HG02759 (cell line): ENCODE results near the gene PCSK7.

Source experiments
- ATAC-seq: cut with Tn5 transposase; IDR thresholded peaks from one replicate; pipeline ENCODE4 v1.9.1; 2021; ENCODE audit warnings: mild to moderate bottlenecking, moderate library complexity; ENCODE audit not compliant: unreplicated experiment

PCSK7 gene

DNA sequence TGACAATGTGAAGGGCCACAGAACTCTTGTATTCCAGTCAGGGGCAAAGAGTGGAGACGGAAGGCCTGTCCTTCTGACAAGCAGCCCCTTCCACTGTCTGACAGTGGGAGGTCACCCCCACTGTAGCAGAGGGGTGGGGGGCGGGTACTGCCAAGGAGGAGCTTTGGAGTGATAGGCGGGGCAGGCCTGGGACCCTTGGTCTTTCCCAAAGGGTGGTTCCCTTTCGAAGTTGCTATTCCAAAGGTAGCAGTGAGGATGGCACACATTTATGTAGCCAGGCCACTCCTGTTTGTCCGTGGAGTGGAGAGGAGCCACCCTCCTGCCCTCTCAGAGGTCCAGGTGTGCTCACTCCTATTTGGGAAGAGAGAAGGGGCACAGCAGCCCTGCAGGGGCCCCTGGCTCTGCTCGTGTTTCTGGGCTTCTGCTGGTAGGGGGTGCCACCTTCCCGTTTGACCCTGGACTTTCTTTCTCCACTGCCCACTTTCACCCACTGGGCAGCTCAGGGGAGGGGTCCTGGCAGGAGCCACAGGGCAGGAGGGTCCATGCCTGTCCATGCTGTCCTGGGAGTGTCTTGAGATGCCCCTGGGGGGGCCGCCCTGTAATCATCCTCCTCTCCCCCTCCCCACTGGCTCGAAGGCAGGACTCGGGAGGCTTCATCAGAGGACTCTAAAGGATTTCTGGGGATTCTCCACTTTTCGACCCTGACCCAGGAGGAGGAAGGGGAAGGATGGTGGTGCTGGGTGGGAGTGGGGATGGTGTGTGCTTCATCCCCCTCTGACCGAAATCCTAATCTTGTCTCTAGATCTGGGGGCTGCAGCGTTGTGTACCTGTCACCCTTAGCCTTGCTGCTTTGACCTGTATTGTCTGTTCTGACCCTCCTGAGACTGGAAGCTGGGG, 31.7 kb downstream of the PCSK7 start:
- ATAC-seq = no peak

- no peak for ATAC-seq
Measured at GRCh38 chr11:117199053-117199915, 32.6 kb downstream of the PCSK7 start, which contains the start of gene TAGLN. Gene TAGLN (plus strand): TSS chr11:117199370. CDS start chr11:117203014, 3,644 bp downstream.

- no peak for ATAC-seq
Measured at GRCh38 chr11:117198613-117199012, 33.3 kb downstream of the PCSK7 start.

- ATAC-seq = no peak
Measured at GRCh38 chr11:117197516-117198456, 34.1 kb downstream of the PCSK7 start.

GRCh38 chr11:117197006-117197405, 34.9 kb downstream of the PCSK7 start:
- ATAC-seq = no peak

DNA sequence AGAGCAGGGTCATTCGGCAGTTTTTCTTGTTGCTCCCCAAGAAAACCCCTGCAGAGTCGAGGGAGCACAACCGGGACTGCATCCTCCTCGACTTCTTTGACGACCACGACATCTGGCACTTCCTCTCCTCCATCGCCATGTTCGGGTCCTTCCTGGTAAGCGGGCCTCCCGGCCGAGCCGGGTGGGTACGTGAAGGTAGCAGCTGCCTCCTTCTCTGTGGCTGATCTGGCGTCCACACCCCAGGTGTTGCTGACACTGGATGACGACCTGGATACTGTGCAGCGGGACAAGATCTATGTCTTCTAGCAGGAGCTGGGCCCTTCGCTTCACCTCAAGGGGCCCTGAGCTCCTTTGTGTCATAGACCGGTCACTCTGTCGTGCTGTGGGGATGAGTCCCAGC, 36.1 kb downstream of the PCSK7 start:
- no peak for ATAC-seq

GRCh38 chr11:117195258-117195657, 36.6 kb downstream of the PCSK7 start:
- no peak for ATAC-seq

DNA sequence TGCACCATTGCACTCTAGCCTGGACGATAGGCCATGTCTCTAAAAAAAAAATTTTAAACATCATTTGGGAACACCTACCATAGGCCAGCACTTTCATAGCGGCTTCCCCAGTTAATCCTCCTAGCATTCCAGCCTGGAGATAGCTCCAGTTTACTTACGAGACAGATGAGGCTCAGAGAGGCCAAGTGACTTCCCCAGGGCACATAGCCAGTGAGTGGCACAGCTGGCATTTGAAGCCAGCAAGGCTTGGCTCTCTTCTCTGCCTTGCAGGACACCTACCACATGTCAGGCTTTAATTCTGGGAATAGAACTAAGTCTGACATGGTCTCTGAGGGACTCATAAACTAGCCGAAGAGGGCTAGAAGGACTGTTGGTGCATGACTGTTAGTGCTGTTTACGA, 37.6 kb downstream of the PCSK7 start:
- ATAC-seq = no peak

DNA sequence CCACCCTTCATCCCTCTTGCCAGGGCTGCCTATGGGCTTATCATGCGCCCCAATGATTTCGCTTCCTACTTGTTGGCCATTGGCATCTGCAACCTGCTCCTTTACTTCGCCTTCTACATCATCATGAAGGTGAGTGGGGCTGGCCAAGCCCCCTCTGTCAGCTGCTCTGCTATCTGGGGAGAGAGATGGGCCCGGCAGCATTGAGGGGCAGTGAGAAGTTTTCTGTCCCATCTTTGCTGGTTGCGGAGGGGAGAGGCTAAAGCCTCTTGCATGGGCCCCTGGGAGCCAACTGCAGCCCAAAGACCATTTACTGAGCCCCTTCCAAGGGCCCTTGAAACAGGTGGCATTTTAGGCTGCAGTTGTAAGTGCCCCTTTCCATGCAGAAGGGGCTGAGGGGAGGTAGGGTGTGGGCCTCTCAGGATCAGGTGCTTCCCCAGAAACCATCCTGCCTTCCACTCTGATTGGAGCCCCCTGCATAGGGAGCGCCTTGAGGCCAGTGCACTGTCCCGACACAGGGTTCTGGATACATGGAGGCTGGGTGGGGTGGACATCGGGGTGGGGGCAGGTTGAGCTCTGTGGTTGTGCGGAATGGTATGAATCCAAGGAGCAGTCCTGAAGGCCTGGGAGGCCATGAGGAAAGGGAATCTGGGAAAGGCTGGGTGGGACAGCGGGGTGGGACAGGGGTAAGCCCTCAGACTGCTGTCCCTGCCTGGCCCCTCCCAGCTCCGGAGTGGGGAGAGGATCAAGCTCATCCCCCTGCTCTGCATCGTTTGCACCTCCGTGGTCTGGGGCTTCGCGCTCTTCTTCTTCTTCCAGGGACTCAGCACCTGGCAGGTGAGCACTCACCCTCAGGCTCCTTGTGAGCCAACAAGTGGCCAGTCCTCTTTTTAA, 38.5 kb downstream of the PCSK7 start:
- no peak for ATAC-seq

GRCh38 chr11:117192401-117192875, 39.4 kb downstream of the PCSK7 start:
- ATAC-seq = no peak

DNA sequence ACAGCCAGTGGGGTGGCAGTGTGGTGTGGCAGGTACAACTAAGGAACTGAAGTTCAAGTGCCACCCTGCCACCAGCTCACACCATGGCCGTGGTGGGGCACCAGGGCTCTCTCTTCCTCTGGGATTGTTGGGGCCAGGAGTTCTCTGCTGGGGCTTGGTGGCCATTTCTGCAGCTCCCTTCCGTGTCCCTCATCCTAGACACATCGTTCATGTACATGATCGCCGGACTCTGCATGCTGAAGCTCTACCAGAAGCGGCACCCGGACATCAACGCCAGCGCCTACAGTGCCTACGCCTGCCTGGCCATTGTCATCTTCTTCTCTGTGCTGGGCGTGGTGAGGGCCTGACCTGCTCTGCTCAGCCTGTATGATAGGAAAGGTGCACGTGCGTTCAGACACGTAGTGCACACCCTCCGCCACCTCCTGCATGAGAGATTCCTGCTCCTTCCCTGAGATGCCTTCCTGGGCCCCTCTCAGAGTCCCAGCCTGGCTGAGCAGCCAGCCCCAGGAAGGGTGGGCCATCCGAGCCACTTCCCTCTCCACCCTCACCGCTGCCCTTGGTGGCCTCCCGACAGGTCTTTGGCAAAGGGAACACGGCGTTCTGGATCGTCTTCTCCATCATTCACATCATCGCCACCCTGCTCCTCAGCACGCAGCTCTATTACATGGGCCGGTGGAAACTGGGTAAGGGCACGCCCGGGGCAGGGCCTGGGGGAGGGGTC, 40.0 kb downstream of the PCSK7 start:
- ATAC-seq = no peak

DNA sequence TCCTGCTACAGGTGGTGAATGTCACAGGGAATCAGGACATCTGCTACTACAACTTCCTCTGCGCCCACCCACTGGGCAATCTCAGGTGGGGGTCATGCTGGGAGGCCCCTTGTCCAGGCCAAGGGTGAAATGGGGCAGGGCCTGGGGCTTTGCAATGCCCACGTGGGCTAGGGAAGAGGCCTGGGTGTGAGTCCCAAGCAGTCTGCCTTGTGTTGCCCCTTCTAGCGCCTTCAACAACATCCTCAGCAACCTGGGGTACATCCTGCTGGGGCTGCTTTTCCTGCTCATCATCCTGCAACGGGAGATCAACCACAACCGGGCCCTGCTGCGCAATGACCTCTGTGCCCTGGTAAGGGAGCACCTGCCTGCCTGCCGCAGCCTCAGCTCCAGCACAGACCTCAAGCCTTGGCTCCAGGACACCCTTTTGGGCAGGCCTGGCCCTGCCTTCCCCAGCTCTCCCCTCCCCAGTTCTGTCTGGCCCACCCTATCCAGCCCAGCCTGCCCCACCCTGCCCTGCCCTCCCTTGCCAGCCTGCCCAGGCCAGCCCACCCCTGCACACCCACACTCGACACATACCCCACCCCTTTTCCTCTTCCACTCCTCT, 41.8 kb downstream of the PCSK7 start:
- no peak for ATAC-seq

DNA sequence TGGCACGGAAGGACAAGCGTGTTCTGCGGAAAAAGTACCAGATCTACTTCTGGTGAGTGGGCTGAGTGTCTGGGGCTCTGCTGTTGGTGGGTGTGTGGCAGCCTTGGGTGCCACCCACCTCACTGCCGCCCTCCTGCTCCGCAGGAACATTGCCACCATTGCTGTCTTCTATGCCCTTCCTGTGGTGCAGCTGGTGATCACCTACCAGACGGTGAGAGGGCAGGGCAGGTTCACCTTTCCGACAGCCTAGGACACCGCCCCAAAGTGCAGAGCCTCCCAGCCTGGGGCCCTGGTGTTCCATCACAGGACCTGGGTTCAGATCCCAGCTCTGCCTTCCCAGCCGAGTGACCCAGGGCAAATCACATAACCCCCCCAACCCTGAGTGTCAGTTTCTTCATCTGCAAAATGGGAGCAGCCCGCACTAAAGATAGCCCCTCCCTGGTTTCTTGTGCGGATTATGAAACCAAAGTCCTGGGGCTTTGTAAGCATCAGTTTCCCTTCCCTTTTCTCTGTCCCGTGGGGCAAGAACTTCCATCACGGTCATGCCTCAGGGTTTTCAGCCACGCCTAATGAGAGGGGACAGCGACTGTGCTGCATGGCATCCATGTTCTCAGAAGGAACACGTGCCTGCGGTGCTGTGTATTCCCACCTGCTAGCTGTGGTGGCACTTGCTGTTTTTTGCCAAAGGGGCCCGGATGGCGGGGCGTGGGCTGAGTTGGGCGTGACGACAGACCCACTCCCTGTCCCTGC, 42.5 kb downstream of the PCSK7 start:
- ATAC-seq = peak; percentile 65

GRCh38 chr11:117188620-117189081, 43.2 kb downstream of the PCSK7 start:
- ATAC-seq = no peak

DNA sequence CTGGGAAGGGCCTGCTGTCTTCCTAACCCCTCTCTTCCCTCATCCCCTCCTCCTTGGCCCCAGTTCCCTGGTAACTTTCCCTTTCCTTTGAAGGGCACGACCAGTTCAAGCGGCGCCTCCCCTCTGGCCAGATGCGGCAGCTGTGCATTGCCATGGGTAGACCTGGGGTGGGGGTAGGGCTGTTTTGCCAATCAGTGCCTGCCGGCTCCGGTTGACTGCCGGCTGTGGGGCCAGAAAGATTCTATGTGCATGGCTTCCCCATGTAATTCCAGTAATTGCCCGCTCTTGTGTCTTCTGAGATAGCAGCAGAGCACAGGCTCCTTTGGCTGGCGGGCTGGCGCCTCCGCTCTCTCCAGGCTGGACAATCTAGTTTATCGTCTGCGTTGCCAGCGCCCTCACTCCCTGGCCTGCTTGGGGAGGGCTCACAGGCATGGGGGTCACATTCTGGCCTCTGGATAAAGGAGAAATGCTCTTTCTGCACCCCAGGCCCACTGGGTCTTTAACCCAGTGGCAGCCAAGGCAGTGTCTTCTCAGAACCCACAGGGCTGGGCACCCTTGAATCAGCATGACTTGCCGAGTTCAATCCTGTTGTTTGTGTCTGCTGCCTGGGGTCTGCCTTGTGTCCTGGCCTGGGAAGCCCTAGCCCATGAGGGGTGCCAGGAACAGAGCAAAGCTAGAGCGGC, 43.9 kb downstream of the PCSK7 start:
- ATAC-seq = no peak

- no peak for ATAC-seq
Measured at GRCh38 chr11:117187428-117187798, 44.5 kb downstream of the PCSK7 start.

DNA sequence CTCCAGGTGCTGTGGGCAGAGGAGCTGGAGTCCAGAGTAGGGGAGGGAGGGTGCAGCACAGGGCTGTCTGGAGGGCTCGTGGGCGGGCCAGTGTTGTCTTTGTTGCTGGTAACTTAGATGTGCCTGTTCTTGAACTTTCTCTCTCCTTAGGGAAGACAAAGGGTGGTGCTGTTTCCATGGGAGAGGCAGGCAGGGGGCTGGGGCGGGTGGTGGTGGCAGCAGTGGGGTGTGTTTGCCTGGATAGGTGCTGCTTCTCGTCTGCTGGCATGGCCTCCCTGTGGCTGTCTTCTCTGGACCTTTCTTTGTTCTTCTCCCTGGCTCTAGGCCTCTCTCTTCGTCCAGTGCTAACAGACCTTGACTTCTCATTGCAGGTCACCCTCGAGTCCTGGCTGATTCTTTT, 44.9 kb downstream of the PCSK7 start:
- ATAC-seq = no peak
